GM21381 (cell line): ENCODE measurements around the gene POLR1H.

Experiments used
- ATAC-seq: cut with Tn5 transposase; IDR thresholded peaks from one replicate; pipeline ENCODE4 v1.9.1; 2021; ENCODE audit warnings: mild to moderate bottlenecking, moderate library complexity; ENCODE audit not compliant: unreplicated experiment

Gene POLR1H

GRCh38 chr6:30093951-30094661 is 33.0 kb downstream of the POLR1H start:
- no peak for ATAC-seq

GRCh38 chr6:30096829-30097228 is 35.8 kb downstream of the POLR1H start:
- ATAC-seq, result no peak

- no peak for ATAC-seq
Measured at GRCh38 chr6:30097902-30098768, 37.1 kb downstream of the POLR1H start.

- ATAC-seq, result no peak
Measured at GRCh38 chr6:30100154-30100553, 39.1 kb downstream of the POLR1H start.

GRCh38 chr6:30100585-30101443 is 39.7 kb downstream of the POLR1H start:
- no peak for ATAC-seq

- peak; percentile 53 for ATAC-seq
Measured at GRCh38 chr6:30101444-30102413, 40.7 kb downstream of the POLR1H start.

- no peak for ATAC-seq
Measured at GRCh38 chr6:30102414-30102969, 41.4 kb downstream of the POLR1H start.

- peak; percentile 63 for ATAC-seq
Measured at GRCh38 chr6:30102970-30103871, 42.2 kb downstream of the POLR1H start.

- no peak for ATAC-seq
Measured at GRCh38 chr6:30103872-30104179, 42.8 kb downstream of the POLR1H start.

GRCh38 chr6:30104661-30105060 is 43.6 kb downstream of the POLR1H start:
- ATAC-seq, result no peak

GRCh38 chr6:30111266-30111856 is 50.3 kb downstream of the POLR1H start:
- ATAC-seq, result no peak

- no peak for ATAC-seq
Measured at GRCh38 chr6:30112402-30112994, 51.4 kb downstream of the POLR1H start.

- ATAC-seq, result peak; percentile 57
Measured at GRCh38 chr6:30113003-30113759, 52.1 kb downstream of the POLR1H start, which contains the start of gene TRIM31. TRIM31 (minus strand) TSS chr6:30113090; CDS start chr6:30112805, 285 bp downstream.

GRCh38 chr6:30113841-30114240 is 52.8 kb downstream of the POLR1H start:
- no peak for ATAC-seq
